Cardiac muscle cell (in vitro differentiated cells and primary cell): ENCODE results near the gene SLC19A1. TPM values are rescaled to one million over a fixed set of nuclear protein-coding genes. Genes with fewer than 3 reads are reported as not detected.
"Not testable (repeated sequence)": the region's sequence is repeated elsewhere in the genome, so short reads cannot be mapped to it uniquely, and the experiment has no call there.

Source experiments
- DNase-seq, 2 donors: peaks; one replicate each; pipeline versions ENCODE4 v3.0.0 to v3.0.0-alpha.2; 2010 to 2017; ENCODE audit warnings: low read depth in 1 of 2, low spot score in 1 of 2
- H3K27ac ChIP-seq: fragments of 200-600 bp; sonication (generic); 2 replicates; pipeline ENCODE4 v1.5.1; 2016
- H3K27me3 ChIP-seq: fragments of 200-600 bp; sonication (generic); 2 replicates; pipeline ENCODE4 v1.6.0; 2016; ENCODE audit warnings: control low read depth
- H3K36me3 ChIP-seq: fragments of 200-600 bp; sonication (generic); 2 replicates; pipeline ENCODE4 v1.5.1; 2016; ENCODE audit warnings: control low read depth
- H3K4me1 ChIP-seq: fragments of 200-600 bp; sonication (generic); 2 replicates; pipeline ENCODE4 v1.8.1; 2017; ENCODE audit warnings: low read depth, mild to moderate bottlenecking, mixed run types
- H3K4me3 ChIP-seq: fragments of 200-600 bp; sonication (generic); 2 replicates; pipeline ENCODE4 v1.5.1; 2016; ENCODE audit warnings: mild to moderate bottlenecking
- H3K9me3 ChIP-seq: fragments of 200-600 bp; sonication (generic); 2 replicates; pipeline ENCODE4 v1.5.1; 2017; ENCODE audit warnings: low read depth, mild to moderate bottlenecking, control low read depth
- CTCF ChIP-seq: IDR thresholded peaks from 2 replicates; pipeline ENCODE4 v1.5.1; 2012; ENCODE audit warnings: low read depth, mild to moderate bottlenecking, low read length
- polyA plus RNA-seq: library from polyadenylated mRNA; unstranded; fragments of >200 nt; fragmentation: Nextera tagmentation; extraction: Ambion mirVana; gene quantifications from 2 replicates; pipeline ENCODE4 v1.2.1, GENCODE V29; 2016
- total RNA-seq: library from RNA; depleted of rRNA; stranded (reverse); fragments of >200 nt; gene quantifications from 2 replicates; pipeline ENCODE4 v1.2.3, GENCODE V29; 2016

The SLC19A1 gene
- total and polyA plus RNA-seq, 2 experiments from 2014 or later = 25.4 to 50.3 TPM

GRCh38 chr21:45562965-45563364 lies 20.7 kb upstream of the SLC19A1 start:
- Histone ChIP-seq H3K4me3 (no peak overlapping the region), H3K27ac (no peak overlapping the region), H3K27me3 (peaks cover 8% of the 10 kb centered on the region), H3K9me3 (no peaks in the 10 kb centered on the region), H3K4me1 (no peaks in the 10 kb centered on the region), H3K36me3 (no peaks in the 10 kb centered on the region)
- no peak for DNase-seq
- TF ChIP-seq CTCF = no peak

- no peaks in the 10 kb centered on the region for H3K4me1 ChIP-seq
- H3K4me3 ChIP-seq = no peak overlapping the region
- DNase-seq = peak in 1 of 2 donors; percentile 19
- H3K27me3 ChIP-seq = peaks cover 7% of the 10 kb centered on the region
- TF ChIP-seq CTCF = no peak
- no peaks in the 10 kb centered on the region for H3K9me3 ChIP-seq
- no peak overlapping the region for H3K27ac ChIP-seq
- H3K36me3 ChIP-seq = no peaks in the 10 kb centered on the region
These were observed 20.2 kb upstream of the SLC19A1 start for GRCh38 chr21:45562402-45562801.

GRCh38 chr21:45561241-45561640 lies 19.0 kb upstream of the SLC19A1 start:
- not testable (repeated sequence) for DNase-seq, H3K9me3 ChIP-seq, H3K27ac ChIP-seq, H3K27me3 ChIP-seq, H3K4me3 ChIP-seq, H3K4me1 ChIP-seq, H3K36me3 ChIP-seq

- DNase-seq = no peak
- Histone ChIP-seq H3K27ac (no peak overlapping the region), H3K4me1 (no peaks in the 10 kb centered on the region), H3K36me3 (no peaks in the 10 kb centered on the region), H3K27me3 (no peaks in the 10 kb centered on the region), H3K9me3 (no peaks in the 10 kb centered on the region), H3K4me3 (no peak overlapping the region)
- no peak for TF ChIP-seq CTCF
These were observed 18.1 kb upstream of the SLC19A1 start for GRCh38 chr21:45560106-45561021.

GRCh38 chr21:45559216-45560105 lies 17.2 kb upstream of the SLC19A1 start:
- no peak for TF ChIP-seq CTCF

More at GRCh38 chr21:45559216-45560105, 17.2 kb upstream of the SLC19A1 start:
- no peak for DNase-seq
- no peaks in the 10 kb centered on the region for H3K27me3 ChIP-seq
- no peaks in the 10 kb centered on the region for H3K36me3 ChIP-seq
- no peak overlapping the region for H3K27ac ChIP-seq
- no peaks in the 10 kb centered on the region for H3K9me3 ChIP-seq
- peaks cover 4% of the 10 kb centered on the region for H3K4me1 ChIP-seq
- H3K4me3 ChIP-seq = no peak overlapping the region
